Activated naive CD8-positive, alpha-beta T cell treated with anti-CD3 and anti-CD28 coated beads for 36 hours (primary cell): ENCODE measurements around the gene GRIA4. TPM values are rescaled to one million over a fixed set of nuclear protein-coding genes. Genes with fewer than 3 reads are reported as not detected.

Experiments used
- DNase-seq: peaks from one replicate; pipeline ENCODE4 v3.0.0; 2021
- H3K27ac Mint-ChIP-seq: one replicate; pipeline ENCODE4 v1.8.0; 2022; ENCODE audit warnings: mild to moderate bottlenecking, moderate library complexity, mixed read lengths
- H3K27me3 Mint-ChIP-seq: one replicate; pipeline ENCODE4 v1.8.0; 2022; ENCODE audit warnings: mild to moderate bottlenecking, mixed read lengths
- H3K36me3 Mint-ChIP-seq: one replicate; pipeline ENCODE4 v1.8.0; 2021; ENCODE audit warnings: mild to moderate bottlenecking, mixed read lengths
- H3K4me1 Mint-ChIP-seq: one replicate; pipeline ENCODE4 v1.8.0; 2021; ENCODE audit warnings: mixed read lengths
- H3K4me3 Mint-ChIP-seq: one replicate; pipeline ENCODE4 v1.8.0; 2022; ENCODE audit warnings: mild to moderate bottlenecking, moderate library complexity, mixed read lengths
- H3K9me3 Mint-ChIP-seq: one replicate; pipeline ENCODE4 v1.8.0; 2022; ENCODE audit warnings: mixed read lengths
- total RNA-seq, 2 experiments: library from RNA; stranded (reverse); gene quantifications; one replicate each; pipeline ENCODE4 v1.2.3, GENCODE V29; 2021

GRIA4 gene
- total RNA-seq, 2 experiments from 2014 or later, result not detected

DNA sequence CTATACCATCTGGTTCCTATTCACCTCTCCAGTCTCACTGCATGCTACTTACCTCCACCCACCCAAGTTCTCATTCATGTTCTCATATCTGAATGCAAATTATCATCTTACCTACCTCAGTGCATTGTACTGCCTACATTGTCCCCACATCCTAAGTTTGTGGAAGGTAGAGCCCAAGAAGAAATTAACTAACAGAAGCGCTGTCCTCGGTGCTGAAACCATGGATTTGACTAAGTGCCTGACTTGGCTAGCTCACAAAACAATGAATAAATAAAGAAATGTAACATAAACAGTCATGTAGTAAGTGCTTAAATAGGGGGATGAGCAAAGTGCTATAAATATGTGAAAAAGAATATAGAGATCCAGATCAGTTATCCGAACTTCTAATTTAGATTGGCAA is 63.2 kb downstream of the GRIA4 start:
- H3K27me3 Mint-ChIP-seq, result no peaks in the 10 kb centered on the region
- no peak overlapping the region for H3K4me3 Mint-ChIP-seq
- peak; percentile 3 for DNase-seq
- H3K36me3 Mint-ChIP-seq, result no peaks in the 10 kb centered on the region
- H3K27ac Mint-ChIP-seq, result no peak overlapping the region
- H3K4me1 Mint-ChIP-seq, result no peaks in the 10 kb centered on the region
- H3K9me3 Mint-ChIP-seq, result peaks cover 3% of the 10 kb centered on the region

GRCh38 chr11:105689631-105690030 is 79.8 kb downstream of the GRIA4 start:
- H3K36me3 Mint-ChIP-seq, result no peaks in the 10 kb centered on the region
- no peak overlapping the region for H3K27ac Mint-ChIP-seq
- no peaks in the 10 kb centered on the region for H3K9me3 Mint-ChIP-seq
- no peak overlapping the region for H3K4me3 Mint-ChIP-seq
- DNase-seq, result no peak
- H3K4me1 Mint-ChIP-seq, result no peaks in the 10 kb centered on the region
- no peaks in the 10 kb centered on the region for H3K27me3 Mint-ChIP-seq

DNA sequence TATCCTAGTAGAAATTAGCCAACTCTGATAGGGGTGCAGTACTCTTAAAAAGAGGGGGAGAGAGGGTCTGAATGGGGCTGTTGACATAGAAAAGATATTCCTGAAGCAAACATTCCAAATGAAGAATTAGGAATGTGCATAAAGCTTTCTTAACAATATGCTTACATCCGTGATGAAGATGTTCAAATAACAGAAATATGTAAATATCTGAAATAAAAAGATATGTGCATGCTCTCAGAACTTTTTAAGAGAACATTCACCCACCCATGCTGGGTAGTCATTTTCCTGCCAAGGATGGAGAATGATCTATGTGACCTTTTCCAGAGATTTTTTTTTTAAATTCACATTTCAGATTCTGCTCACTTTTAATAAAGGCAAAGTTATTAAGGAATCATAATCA is 80.6 kb downstream of the GRIA4 start:
- no peaks in the 10 kb centered on the region for H3K36me3 Mint-ChIP-seq
- DNase-seq, result no peak
- H3K4me1 Mint-ChIP-seq, result no peaks in the 10 kb centered on the region
- no peaks in the 10 kb centered on the region for H3K9me3 Mint-ChIP-seq
- H3K27ac Mint-ChIP-seq, result no peak overlapping the region
- no peaks in the 10 kb centered on the region for H3K27me3 Mint-ChIP-seq
- H3K4me3 Mint-ChIP-seq, result no peak overlapping the region

GRCh38 chr11:105693075-105693759 is 83.3 kb downstream of the GRIA4 start:
- Mint-ChIP-seq H3K36me3 (no peaks in the 10 kb centered on the region), H3K27ac (no peak overlapping the region), H3K9me3 (no peaks in the 10 kb centered on the region), H3K27me3 (no peaks in the 10 kb centered on the region), H3K4me3 (no peak overlapping the region), H3K4me1 (no peaks in the 10 kb centered on the region)
- DNase-seq, result no peak

DNA sequence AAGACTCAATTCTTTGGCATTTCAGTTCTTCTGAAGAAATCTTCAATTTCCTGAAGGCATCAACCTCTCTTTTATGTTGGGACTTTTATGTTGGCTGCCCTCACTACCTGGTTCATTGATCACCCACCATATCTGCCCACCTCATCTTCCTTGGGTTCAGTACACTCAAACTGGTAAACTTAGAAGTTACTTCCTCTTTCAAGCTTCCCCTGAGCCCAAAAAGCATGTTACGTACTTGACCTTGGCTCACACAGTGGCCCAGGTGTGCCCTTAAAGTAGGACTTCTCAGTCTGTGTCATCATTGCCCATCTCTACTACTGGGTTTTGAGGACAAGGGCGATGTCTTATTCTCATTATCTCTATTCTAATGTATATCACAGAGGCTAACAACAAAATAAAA is 86.1 kb downstream of the GRIA4 start:
- Mint-ChIP-seq H3K4me1 (no peaks in the 10 kb centered on the region), H3K27me3 (peaks cover 4% of the 10 kb centered on the region), H3K27ac (no peak overlapping the region), H3K4me3 (no peak overlapping the region), H3K36me3 (no peaks in the 10 kb centered on the region), H3K9me3 (no peaks in the 10 kb centered on the region)
- no peak for DNase-seq

DNA sequence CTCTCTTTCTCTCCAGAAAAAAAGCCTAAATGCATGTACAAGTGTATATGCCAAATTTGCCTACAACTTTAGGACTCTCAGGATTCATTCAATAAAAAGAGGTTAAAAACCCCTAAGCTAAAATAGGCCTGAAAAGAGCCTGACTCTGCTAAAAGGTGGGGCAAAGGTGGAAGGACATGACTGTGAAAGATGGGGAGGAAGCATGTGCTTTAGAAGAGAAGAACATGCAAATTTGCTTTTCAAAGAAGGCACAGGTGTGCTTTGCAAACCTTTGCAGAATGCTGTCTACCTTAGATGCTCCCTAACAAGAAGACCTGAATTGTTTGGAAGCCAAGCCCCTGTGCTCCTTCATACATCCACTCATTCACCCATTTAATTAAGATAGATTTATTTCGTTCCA is 87.4 kb downstream of the GRIA4 start:
- H3K27ac Mint-ChIP-seq, result no peak overlapping the region
- H3K9me3 Mint-ChIP-seq, result no peaks in the 10 kb centered on the region
- H3K27me3 Mint-ChIP-seq, result peaks cover 10% of the 10 kb centered on the region
- H3K36me3 Mint-ChIP-seq, result no peaks in the 10 kb centered on the region
- no peak overlapping the region for H3K4me3 Mint-ChIP-seq
- no peak for DNase-seq
- H3K4me1 Mint-ChIP-seq, result no peaks in the 10 kb centered on the region

- no peaks in the 10 kb centered on the region for H3K4me1 Mint-ChIP-seq
- no peaks in the 10 kb centered on the region for H3K36me3 Mint-ChIP-seq
- H3K27ac Mint-ChIP-seq, result no peak overlapping the region
- peaks cover 10% of the 10 kb centered on the region for H3K27me3 Mint-ChIP-seq
- H3K9me3 Mint-ChIP-seq, result no peaks in the 10 kb centered on the region
- H3K4me3 Mint-ChIP-seq, result no peak overlapping the region
- DNase-seq, result no peak
Observed at GRCh38 chr11:105699203-105699602, 89.3 kb downstream of the GRIA4 start.

- no peak for DNase-seq
- H3K27ac Mint-ChIP-seq, result no peak overlapping the region
- H3K4me1 Mint-ChIP-seq, result no peaks in the 10 kb centered on the region
- peaks cover 10% of the 10 kb centered on the region for H3K27me3 Mint-ChIP-seq
- no peaks in the 10 kb centered on the region for H3K36me3 Mint-ChIP-seq
- H3K4me3 Mint-ChIP-seq, result no peak overlapping the region
- H3K9me3 Mint-ChIP-seq, result no peaks in the 10 kb centered on the region
Observed at GRCh38 chr11:105700271-105700670, 90.4 kb downstream of the GRIA4 start.

- Mint-ChIP-seq H3K4me3 (no peak overlapping the region), H3K9me3 (no peaks in the 10 kb centered on the region), H3K36me3 (no peaks in the 10 kb centered on the region), H3K27me3 (peaks cover 10% of the 10 kb centered on the region), H3K4me1 (no peaks in the 10 kb centered on the region), H3K27ac (no peak overlapping the region)
- no peak for DNase-seq
Observed at GRCh38 chr11:105701098-105701497, 91.2 kb downstream of the GRIA4 start.

DNA sequence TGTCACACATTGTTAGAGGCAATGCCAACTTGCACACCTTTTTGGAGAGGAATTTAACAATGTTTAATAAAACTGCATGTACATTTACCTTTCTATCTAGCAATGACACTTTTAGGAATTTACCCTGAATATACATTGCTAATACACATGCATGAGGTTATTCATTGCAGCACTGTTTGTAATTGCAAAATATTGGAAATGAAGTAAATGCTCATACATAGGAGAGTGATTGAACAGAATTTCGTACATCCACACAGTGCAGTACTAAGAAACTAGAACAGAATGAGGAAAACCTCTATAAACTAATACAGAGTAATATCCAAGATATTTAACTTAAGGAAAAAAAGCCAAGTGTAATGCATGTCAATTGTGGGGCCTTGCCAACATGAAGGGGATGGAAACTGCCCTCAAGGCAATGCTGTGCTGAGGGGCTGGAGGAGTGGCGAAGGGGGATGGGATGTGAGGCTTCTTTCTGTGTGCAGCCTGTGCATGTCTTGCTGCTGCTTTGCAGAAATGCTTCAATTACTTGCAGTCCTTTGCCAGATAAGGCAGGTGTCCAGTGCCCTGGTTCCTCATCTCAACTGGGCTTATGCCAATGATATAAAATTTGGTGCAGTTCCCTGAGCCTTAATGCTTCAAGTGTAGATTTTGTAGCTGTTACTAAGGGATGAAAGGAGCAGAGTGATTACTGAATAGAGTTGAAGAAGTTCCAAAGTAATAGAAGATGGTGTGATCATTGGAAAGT is 96.1 kb downstream of the GRIA4 start:
- Mint-ChIP-seq H3K9me3 (no peaks in the 10 kb centered on the region), H3K27me3 (peaks cover 6% of the 10 kb centered on the region), H3K36me3 (no peaks in the 10 kb centered on the region), H3K4me3 (no peak overlapping the region), H3K4me1 (no peaks in the 10 kb centered on the region), H3K27ac (no peak overlapping the region)
- DNase-seq, result no peak

- Mint-ChIP-seq H3K27me3 (no peaks in the 10 kb centered on the region), H3K27ac (no peak overlapping the region), H3K9me3 (no peaks in the 10 kb centered on the region), H3K4me3 (no peak overlapping the region), H3K36me3 (no peaks in the 10 kb centered on the region), H3K4me1 (no peaks in the 10 kb centered on the region)
- DNase-seq, result no peak
Observed at GRCh38 chr11:105713106-105713505, 103.2 kb downstream of the GRIA4 start.

DNA sequence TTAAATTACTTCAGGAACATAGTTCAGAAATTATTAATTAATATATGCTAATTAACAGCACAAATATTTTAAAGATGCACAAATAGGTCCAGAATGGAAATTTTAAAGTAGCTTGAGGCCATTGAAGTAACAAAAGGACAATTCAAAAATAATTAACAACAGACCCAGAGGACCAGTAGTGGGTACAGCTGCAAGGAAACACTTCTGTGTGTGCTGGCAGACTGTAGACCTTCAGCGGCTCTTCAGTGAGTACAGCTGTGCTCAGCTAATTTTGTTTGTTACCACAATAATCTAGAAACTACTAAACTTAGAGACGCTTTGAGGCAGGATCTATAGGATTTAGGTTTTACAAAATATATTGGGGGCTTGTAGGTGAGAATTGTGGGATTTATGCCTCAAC is 103.8 kb downstream of the GRIA4 start:
- no peaks in the 10 kb centered on the region for H3K27me3 Mint-ChIP-seq
- H3K36me3 Mint-ChIP-seq, result no peaks in the 10 kb centered on the region
- no peak overlapping the region for H3K4me3 Mint-ChIP-seq

DNA sequence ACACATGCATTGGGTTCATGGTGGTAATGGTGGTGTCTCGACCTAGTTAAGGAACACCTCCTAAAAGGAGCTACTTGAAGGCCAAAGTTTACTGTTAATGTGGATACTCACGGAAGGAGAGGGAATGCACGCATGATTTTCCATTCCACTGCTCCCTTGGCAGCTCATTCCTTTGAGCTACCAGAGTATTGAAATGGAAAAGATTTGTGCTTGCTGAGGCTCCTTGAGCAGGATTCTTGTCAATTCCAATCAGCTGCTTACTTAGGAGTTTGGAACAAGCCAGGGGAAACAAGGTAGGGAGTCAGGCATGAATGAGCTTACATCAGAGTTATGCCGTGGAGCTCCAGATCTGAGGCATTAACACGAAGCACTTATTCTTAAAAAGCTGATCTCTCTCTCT is 108.8 kb downstream of the GRIA4 start:
- H3K27ac Mint-ChIP-seq, result no peak overlapping the region
- H3K9me3 Mint-ChIP-seq, result no peaks in the 10 kb centered on the region
- H3K4me1 Mint-ChIP-seq, result no peaks in the 10 kb centered on the region
- no peaks in the 10 kb centered on the region for H3K27me3 Mint-ChIP-seq
- no peak overlapping the region for H3K4me3 Mint-ChIP-seq
- H3K36me3 Mint-ChIP-seq, result no peaks in the 10 kb centered on the region
- no peak for DNase-seq

More for the DNA sequence above, 103.8 kb downstream of the GRIA4 start:
- Mint-ChIP-seq H3K4me1 (no peaks in the 10 kb centered on the region), H3K27ac (no peak overlapping the region), H3K9me3 (no peaks in the 10 kb centered on the region)
- DNase-seq, result no peak

DNA sequence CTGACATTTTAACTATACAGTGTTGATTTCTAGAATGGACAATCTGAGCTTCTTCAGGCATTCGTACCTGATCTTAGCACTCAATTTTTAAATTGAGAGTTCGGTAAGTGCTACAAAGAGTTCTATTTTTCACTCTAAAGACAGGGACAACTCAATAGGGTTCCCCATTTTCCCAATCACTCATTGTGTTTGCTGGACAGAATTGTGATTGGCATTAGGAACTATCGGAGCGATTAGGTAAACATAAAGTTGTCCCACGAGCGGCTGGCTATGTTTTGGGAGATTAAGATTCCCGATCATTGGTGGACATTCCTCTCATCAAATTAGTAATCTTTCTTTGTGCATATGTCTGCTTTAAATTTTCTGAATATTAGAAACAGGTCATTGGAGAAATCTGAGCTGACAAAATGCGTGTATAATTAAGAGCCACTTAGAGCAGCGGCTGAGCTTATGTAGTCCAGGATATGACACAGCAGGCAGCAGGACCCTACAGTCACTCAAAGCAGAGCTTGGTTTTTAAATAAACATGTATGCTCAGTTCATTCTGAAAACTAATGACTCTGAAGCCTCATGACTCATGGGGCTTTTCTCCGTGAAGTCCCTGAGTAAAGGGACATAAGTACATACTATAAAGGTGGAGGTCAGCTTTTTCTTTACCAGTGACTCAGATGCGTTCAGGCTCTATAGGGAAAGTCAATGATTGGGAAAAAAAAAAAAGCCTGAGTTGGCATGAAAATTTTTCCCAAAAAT is 109.4 kb downstream of the GRIA4 start:
- Mint-ChIP-seq H3K4me3 (no peak overlapping the region), H3K4me1 (no peaks in the 10 kb centered on the region), H3K27ac (no peak overlapping the region), H3K27me3 (no peaks in the 10 kb centered on the region), H3K9me3 (no peaks in the 10 kb centered on the region), H3K36me3 (no peaks in the 10 kb centered on the region)
- no peak for DNase-seq

- Mint-ChIP-seq H3K27me3 (no peaks in the 10 kb centered on the region), H3K4me1 (no peaks in the 10 kb centered on the region), H3K4me3 (no peak overlapping the region), H3K27ac (no peak overlapping the region), H3K36me3 (no peaks in the 10 kb centered on the region), H3K9me3 (no peaks in the 10 kb centered on the region)
- no peak for DNase-seq
Observed at GRCh38 chr11:105720096-105720495, 110.2 kb downstream of the GRIA4 start.
